GM19035 (cell line): ENCODE results near the gene ANAPC1.
A peak's percentile ranks its signal among the peaks of the same experiment; 100 is the strongest.
"Not testable (repeated sequence)": the region's sequence is repeated elsewhere in the genome, so short reads cannot be mapped to it uniquely, and the experiment has no call there.

Experiments
- ATAC-seq: cut with Tn5 transposase; IDR thresholded peaks from one replicate; pipeline ENCODE4 v1.9.1; 2021; ENCODE audit not compliant: unreplicated experiment

The ANAPC1 gene

GRCh38 chr2:111830479-111830878 lies 53.5 kb downstream of the ANAPC1 start:
- peak; percentile 81 for ATAC-seq

GRCh38 chr2:111828217-111828766 lies 55.7 kb downstream of the ANAPC1 start:
- ATAC-seq = not testable (repeated sequence)

- ATAC-seq = not testable (repeated sequence)
Observed at GRCh38 chr2:111812970-111813622, 70.9 kb downstream of the ANAPC1 start.

- not testable (repeated sequence) for ATAC-seq
Observed at GRCh38 chr2:111790633-111791032, 93.4 kb downstream of the ANAPC1 start.

- ATAC-seq = not testable (repeated sequence)
Observed at GRCh38 chr2:111784081-111784480, 99.9 kb downstream of the ANAPC1 start.

GRCh38 chr2:111782195-111782594 lies 101.8 kb downstream of the ANAPC1 start:
- not testable (repeated sequence) for ATAC-seq

GRCh38 chr2:111781443-111782094 lies 102.4 kb downstream of the ANAPC1 start:
- not testable (repeated sequence) for ATAC-seq

GRCh38 chr2:111777155-111777554 lies 106.8 kb downstream of the ANAPC1 start:
- ATAC-seq = not testable (repeated sequence)

GRCh38 chr2:111776296-111776695 lies 107.7 kb downstream of the ANAPC1 start:
- ATAC-seq = not testable (repeated sequence)

GRCh38 chr2:111772180-111772579 lies 111.8 kb downstream of the ANAPC1 start:
- ATAC-seq = peak; percentile 67

GRCh38 chr2:111770916-111771658 lies 112.9 kb downstream of the ANAPC1 start:
- not testable (repeated sequence) for ATAC-seq

GRCh38 chr2:111768266-111769190 lies 115.5 kb downstream of the ANAPC1 start:
- ATAC-seq = not testable (repeated sequence)

GRCh38 chr2:111767087-111767486 lies 116.9 kb downstream of the ANAPC1 start:
- ATAC-seq = not testable (repeated sequence)

GRCh38 chr2:111766295-111766694 lies 117.7 kb downstream of the ANAPC1 start:
- not testable (repeated sequence) for ATAC-seq

GRCh38 chr2:111764151-111764550 lies 119.8 kb downstream of the ANAPC1 start:
- ATAC-seq = not testable (repeated sequence)

- ATAC-seq = not testable (repeated sequence)
Observed at GRCh38 chr2:111760697-111761284, 123.2 kb downstream of the ANAPC1 start.

- not testable (repeated sequence) for ATAC-seq
Observed at GRCh38 chr2:111752533-111752932, 131.5 kb downstream of the ANAPC1 start.

GRCh38 chr2:111750641-111751040 lies 133.4 kb downstream of the ANAPC1 start:
- not testable (repeated sequence) for ATAC-seq

GRCh38 chr2:111748429-111748828 lies 135.6 kb downstream of the ANAPC1 start:
- ATAC-seq = not testable (repeated sequence)
